K562 (cell line): ENCODE results near the gene AHI1. TPM values are rescaled to one million over a fixed set of nuclear protein-coding genes. Genes with fewer than 3 reads are reported as not detected.

ENCODE experiments used
- DNMT1 ChIP-seq: fragments of 450-650 bp; IDR thresholded peaks from 2 replicates; pipeline ENCODE4 v1.6.1; 2016; ENCODE audit warnings: antibody characterized with exemption, mild to moderate bottlenecking
- FOXM1 ChIP-seq, 2 experiments: fragments of 450-650 bp in 1 of 2; sonication (generic) in 1 of 2; formaldehyde crosslinking in 1 of 2; IDR thresholded peaks; 2 replicates each; pipeline versions ENCODE4 v1.6.1 to v1.9.0; 2017 to 2022; ENCODE audit warnings: low read depth in 2 of 2, mild to moderate bottlenecking in 2 of 2, missing genetic modification reagents in 1 of 2, moderate library complexity in 1 of 2
- LARP7 ChIP-seq: fragments of 450-650 bp; IDR thresholded peaks from 2 replicates; pipeline ENCODE4 v1.6.1; 2016
- MECOM ChIP-seq: fragments of 250-450 bp; sonication (Bioruptor Pico); IDR thresholded peaks from 2 replicates; pipeline ENCODE4 v1.8.0; 2022; ENCODE audit warnings: inconsistent platforms
- MEIS2 ChIP-seq: fragments of 450-650 bp; IDR thresholded peaks from 2 replicates; pipeline ENCODE4 v1.6.1; 2014; ENCODE audit warnings: mild to moderate bottlenecking; ENCODE audit not compliant: partially characterized antibody
- NCOR1 ChIP-seq: fragments of 450-650 bp; IDR thresholded peaks from 2 replicates; pipeline ENCODE4 v1.6.1; 2016; ENCODE audit warnings: mild to moderate bottlenecking, moderate library complexity
- POLR2G ChIP-seq: fragments of 200-400 bp; formaldehyde crosslinking; IDR thresholded peaks from 2 replicates; pipeline ENCODE4 v1.6.1; 2017; ENCODE audit warnings: low read depth, mild to moderate bottlenecking, antibody characterized with exemption, low read length, moderate library complexity
- RBBP5 ChIP-seq: fragments of 200-600 bp; sonication (generic); IDR thresholded peaks from 2 replicates; pipeline ENCODE4 v1.6.1; 2012; ENCODE audit warnings: borderline replicate concordance, mild to moderate bottlenecking, low read length, control low read depth, inconsistent platforms; ENCODE audit not compliant: insufficient read depth, poor library complexity, severe bottlenecking
- SPI1 ChIP-seq: IDR thresholded peaks from 2 replicates; pipeline ENCODE4 v1.6.1; 2011; ENCODE audit warnings: low read depth, low read length, control low read depth, borderline replicate concordance
- SRF ChIP-seq, 2 experiments: fragments of 250-450, 450-650 bp in 1 of 2; sonication (Bioruptor Pico) in 1 of 2; sonication (generic) in 1 of 2; formaldehyde crosslinking; IDR thresholded peaks; 2 replicates each; pipeline versions ENCODE4 v1.5.0 to v1.5.1; 2020 to 2022; ENCODE audit warnings: mild to moderate bottlenecking in 1 of 2, missing genetic modification reagents in 1 of 2
- ZC3H8 ChIP-seq: fragments of 450-650 bp; IDR thresholded peaks from 2 replicates; pipeline ENCODE4 v1.6.1; 2017
- ZNF134 ChIP-seq: fragments of 250-450 bp; sonication (Bioruptor Pico); conservative IDR thresholded peaks from 2 replicates; pipeline ENCODE4 v1.4.0; 2020
- ZNF197 ChIP-seq: fragments of 200-800 bp; sonication (Bioruptor generic); IDR thresholded peaks from 2 replicates; pipeline ENCODE4 v1.6.1; 2016; ENCODE audit warnings: low read depth, missing genetic modification characterization, missing compliant biosample characterization
- ZNF436 ChIP-seq: fragments of 250-450, 450-650 bp; sonication (Bioruptor Pico); formaldehyde crosslinking; IDR thresholded peaks from 2 replicates; pipeline ENCODE4 v1.7.0; 2020; ENCODE audit warnings: mild to moderate bottlenecking
- ZNF561 ChIP-seq: fragments of 450-650 bp; formaldehyde crosslinking; conservative IDR thresholded peaks from 2 replicates; pipeline ENCODE4 v1.4.0; 2020; ENCODE audit warnings: mild to moderate bottlenecking, moderate library complexity
- polyA plus RNA-seq, 8 experiments: library from polyadenylated mRNA; depleted of rRNA in 4 of 8; stranded (reverse) in 5 of 8; unstranded in 3 of 8; fragments of >200 nt; fragmentation: Nextera tagmentation in 2 of 8; fragmentation: Illumina TruSeq in 1 of 8; extraction: Ambion mirVana in 2 of 8; extraction: Trizol in 1 of 8; gene quantifications; 2 replicates each; pipeline versions ENCODE4 v1.2.1 to v1.2.3, GENCODE V29; 2011 to 2014; ENCODE audit warnings: inconsistent platforms in 1 of 8, missing spikeins in 1 of 8
- total RNA-seq, 7 experiments: library from RNA; depleted of rRNA in 6 of 7; stranded (reverse); fragments of >200 nt in 6 of 7; fragmentation: Illumina TruSeq in 2 of 7; extraction: Trizol in 2 of 7; gene quantifications; 2 replicates each; pipeline versions ENCODE4 v1.2.1 to v1.2.3, GENCODE V29; 2011 to 2021; ENCODE audit warnings: low replicate concordance in 1 of 7
- TF ChIP-seq, protein P1 (sequence below): fragments of 250-450 bp; sonication (Bioruptor Pico); IDR thresholded peaks from 2 replicates; pipeline ENCODE4 v1.8.0; 2022; ENCODE audit warnings: inconsistent platforms
- TF ChIP-seq, protein P2 (sequence below): sonication (generic); formaldehyde crosslinking; IDR thresholded peaks from 2 replicates; pipeline ENCODE4 v1.8.0; 2022; ENCODE audit warnings: mild to moderate bottlenecking, missing genetic modification reagents
- TF ChIP-seq, protein P3 (sequence below): IDR thresholded peaks from 2 replicates; pipeline ENCODE4 v1.6.1; 2014; ENCODE audit warnings: antibody characterized with exemption

Gene AHI1
- total and polyA plus RNA-seq, 9 of the 15 experiments (the other 6 are each of a cell fraction or from before 2014, with no cell fraction given), result 24.7 to 54.9 (median 32.2) TPM

DNA sequence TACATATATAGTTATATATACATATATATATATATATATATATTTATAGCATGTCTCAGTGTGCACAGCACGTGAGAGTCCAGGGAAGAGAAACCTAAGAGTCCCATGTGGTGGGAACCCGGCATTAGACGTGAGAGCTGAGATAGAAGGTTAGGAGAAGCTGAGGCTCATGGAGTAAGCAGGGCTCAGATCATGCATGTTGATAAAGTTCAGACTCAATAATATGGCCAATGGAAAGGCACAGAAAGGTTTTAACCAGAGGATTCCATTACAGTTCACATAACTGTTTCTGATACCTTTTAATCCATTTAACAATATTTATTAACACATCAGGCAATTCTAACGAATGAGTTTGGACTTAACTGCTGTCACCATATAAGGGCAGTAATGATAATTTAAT, 173.0 kb downstream of the AHI1 start (continued):
- TF ChIP-seq, protein P1, sequence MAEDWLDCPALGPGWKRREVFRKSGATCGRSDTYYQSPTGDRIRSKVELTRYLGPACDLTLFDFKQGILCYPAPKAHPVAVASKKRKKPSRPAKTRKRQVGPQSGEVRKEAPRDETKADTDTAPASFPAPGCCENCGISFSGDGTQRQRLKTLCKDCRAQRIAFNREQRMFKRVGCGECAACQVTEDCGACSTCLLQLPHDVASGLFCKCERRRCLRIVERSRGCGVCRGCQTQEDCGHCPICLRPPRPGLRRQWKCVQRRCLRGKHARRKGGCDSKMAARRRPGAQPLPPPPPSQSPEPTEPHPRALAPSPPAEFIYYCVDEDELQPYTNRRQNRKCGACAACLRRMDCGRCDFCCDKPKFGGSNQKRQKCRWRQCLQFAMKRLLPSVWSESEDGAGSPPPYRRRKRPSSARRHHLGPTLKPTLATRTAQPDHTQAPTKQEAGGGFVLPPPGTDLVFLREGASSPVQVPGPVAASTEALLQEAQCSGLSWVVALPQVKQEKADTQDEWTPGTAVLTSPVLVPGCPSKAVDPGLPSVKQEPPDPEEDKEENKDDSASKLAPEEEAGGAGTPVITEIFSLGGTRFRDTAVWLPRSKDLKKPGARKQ (CRISPR knock-in tag), result no peak
- TF ChIP-seq DNMT1 (no peak), SPI1 (no peak), MEIS2 (no peak), ZNF197 (no peak), ZNF436 (CRISPR knock-in tag) (no peak), LARP7 (no peak), RBBP5 (no peak), POLR2G (no peak), FOXM1 (IDR thresholded peaks at IDR 0.05; ENCODE audit: low read depth) (no peak), FOXM1 (CRISPR knock-in tag; IDR thresholded peaks at IDR 0.05; ENCODE audit: low read depth) (no peak), ZC3H8 (no peak), SRF (CRISPR knock-in tag; IDR thresholded peaks at IDR 0.05) (no peak), ZNF134 (no peak), ZNF561 (no peak), MECOM (CRISPR knock-in tag) (peak; percentile 69; the same call in 1 of the 2 replicates), NCOR1 (no peak)
- TF ChIP-seq, protein P2, sequence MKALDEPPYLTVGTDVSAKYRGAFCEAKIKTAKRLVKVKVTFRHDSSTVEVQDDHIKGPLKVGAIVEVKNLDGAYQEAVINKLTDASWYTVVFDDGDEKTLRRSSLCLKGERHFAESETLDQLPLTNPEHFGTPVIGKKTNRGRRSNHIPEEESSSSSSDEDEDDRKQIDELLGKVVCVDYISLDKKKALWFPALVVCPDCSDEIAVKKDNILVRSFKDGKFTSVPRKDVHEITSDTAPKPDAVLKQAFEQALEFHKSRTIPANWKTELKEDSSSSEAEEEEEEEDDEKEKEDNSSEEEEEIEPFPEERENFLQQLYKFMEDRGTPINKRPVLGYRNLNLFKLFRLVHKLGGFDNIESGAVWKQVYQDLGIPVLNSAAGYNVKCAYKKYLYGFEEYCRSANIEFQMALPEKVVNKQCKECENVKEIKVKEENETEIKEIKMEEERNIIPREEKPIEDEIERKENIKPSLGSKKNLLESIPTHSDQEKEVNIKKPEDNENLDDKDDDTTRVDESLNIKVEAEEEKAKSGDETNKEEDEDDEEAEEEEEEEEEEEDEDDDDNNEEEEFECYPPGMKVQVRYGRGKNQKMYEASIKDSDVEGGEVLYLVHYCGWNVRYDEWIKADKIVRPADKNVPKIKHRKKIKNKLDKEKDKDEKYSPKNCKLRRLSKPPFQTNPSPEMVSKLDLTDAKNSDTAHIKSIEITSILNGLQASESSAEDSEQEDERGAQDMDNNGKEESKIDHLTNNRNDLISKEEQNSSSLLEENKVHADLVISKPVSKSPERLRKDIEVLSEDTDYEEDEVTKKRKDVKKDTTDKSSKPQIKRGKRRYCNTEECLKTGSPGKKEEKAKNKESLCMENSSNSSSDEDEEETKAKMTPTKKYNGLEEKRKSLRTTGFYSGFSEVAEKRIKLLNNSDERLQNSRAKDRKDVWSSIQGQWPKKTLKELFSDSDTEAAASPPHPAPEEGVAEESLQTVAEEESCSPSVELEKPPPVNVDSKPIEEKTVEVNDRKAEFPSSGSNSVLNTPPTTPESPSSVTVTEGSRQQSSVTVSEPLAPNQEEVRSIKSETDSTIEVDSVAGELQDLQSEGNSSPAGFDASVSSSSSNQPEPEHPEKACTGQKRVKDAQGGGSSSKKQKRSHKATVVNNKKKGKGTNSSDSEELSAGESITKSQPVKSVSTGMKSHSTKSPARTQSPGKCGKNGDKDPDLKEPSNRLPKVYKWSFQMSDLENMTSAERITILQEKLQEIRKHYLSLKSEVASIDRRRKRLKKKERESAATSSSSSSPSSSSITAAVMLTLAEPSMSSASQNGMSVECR, result no peak
- TF ChIP-seq, protein P3, sequence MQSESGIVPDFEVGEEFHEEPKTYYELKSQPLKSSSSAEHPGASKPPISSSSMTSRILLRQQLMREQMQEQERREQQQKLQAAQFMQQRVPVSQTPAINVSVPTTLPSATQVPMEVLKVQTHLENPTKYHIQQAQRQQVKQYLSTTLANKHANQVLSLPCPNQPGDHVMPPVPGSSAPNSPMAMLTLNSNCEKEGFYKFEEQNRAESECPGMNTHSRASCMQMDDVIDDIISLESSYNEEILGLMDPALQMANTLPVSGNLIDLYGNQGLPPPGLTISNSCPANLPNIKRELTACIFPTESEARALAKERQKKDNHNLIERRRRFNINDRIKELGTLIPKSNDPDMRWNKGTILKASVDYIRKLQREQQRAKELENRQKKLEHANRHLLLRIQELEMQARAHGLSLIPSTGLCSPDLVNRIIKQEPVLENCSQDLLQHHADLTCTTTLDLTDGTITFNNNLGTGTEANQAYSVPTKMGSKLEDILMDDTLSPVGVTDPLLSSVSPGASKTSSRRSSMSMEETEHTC, result no peak
